ENCODE data around the gene ID3. TPM values are rescaled to one million over a fixed set of nuclear protein-coding genes. Genes with fewer than 3 reads are reported as not detected.

ID3 gene
- total and polyA plus RNA-seq, 8 donors: 79.4 to 1,101 (median 129) TPM

GRCh38 chr1:23527900-23528249 lies 31.4 kb downstream of the ID3 start:
- 34 to 55% (median 37%) methylated on average over 6 of the region's 6 CpGs for WGBS, 5 donors
- H3K9me3 ChIP-seq: no peaks in the 10 kb centered on the region
- TF ChIP-seq EP300 (IDR thresholded peaks at IDR 0.05) (no peak), POLR2A (IDR thresholded peaks at IDR 0.05) (no peak), POLR2AphosphoS5 (IDR thresholded peaks at IDR 0.05) (no peak), CTCF (IDR thresholded peaks at IDR 0.05) (no peak)
- H3K4me1 ChIP-seq: peaks cover 40 to 84% (median 60%) of the 10 kb centered on the region in 4 donors
- peak overlapping the region in 3 of 5 donors; percentile 40 to 78 (median 69) for H3K27ac ChIP-seq
- H3K4me3 ChIP-seq: peak overlapping the region in 3 of 4 donors; percentile 8 to 19 (median 13)
- no peak for DNase-seq
- intact Hi-C loops (cut with DNase I; ENCODE audit: low total_unique reads): no loop called here
- H3K36me3 ChIP-seq: no peaks in the 10 kb centered on the region
- H3K27me3 ChIP-seq: peaks cover 0 to 25% (median 7%) of the 10 kb centered on the region in 3 donors

- TF ChIP-seq POLR2A (IDR thresholded peaks at IDR 0.05): no peak
- no peak for TF ChIP-seq EP300 (IDR thresholded peaks at IDR 0.05)
- TF ChIP-seq POLR2AphosphoS5 (IDR thresholded peaks at IDR 0.05): no peak
- no peak for TF ChIP-seq CTCF (IDR thresholded peaks at IDR 0.05)
- 84 to 91% (median 87%) methylated on average over 7 of the region's 7 CpGs for WGBS, 5 donors
- peaks cover 40 to 81% (median 60%) of the 10 kb centered on the region in 4 donors for H3K4me1 ChIP-seq
- peaks cover 0 to 25% (median 7%) of the 10 kb centered on the region in 3 donors for H3K27me3 ChIP-seq
- no peak overlapping the region for H3K4me3 ChIP-seq
- intact Hi-C loops (cut with DNase I; ENCODE audit: low total_unique reads): no loop called here
- no peaks in the 10 kb centered on the region for H3K36me3 ChIP-seq
- no peaks in the 10 kb centered on the region for H3K9me3 ChIP-seq
- no peak for DNase-seq
- H3K27ac ChIP-seq: peak overlapping the region in 2 of 5 donors; percentile 69 to 78
Measured at GRCh38 chr1:23527366-23527765, 31.9 kb downstream of the ID3 start.

GRCh38 chr1:23526329-23527041 lies 32.8 kb downstream of the ID3 start:
- no peak for DNase-seq

More at GRCh38 chr1:23526329-23527041, 32.8 kb downstream of the ID3 start:
- H3K4me1 ChIP-seq: peaks cover 35 to 72% (median 55%) of the 10 kb centered on the region in 4 donors
- H3K27me3 ChIP-seq: peaks cover 0 to 25% (median 7%) of the 10 kb centered on the region in 3 donors
- WGBS, 5 donors: 86 to 97% (median 95%) methylated on average over 6 to 8 of the region's 8 CpGs
- no peaks in the 10 kb centered on the region for H3K36me3 ChIP-seq
- intact Hi-C loops (cut with DNase I; ENCODE audit: low total_unique reads): no loop called here
- no peak overlapping the region for H3K4me3 ChIP-seq
- H3K9me3 ChIP-seq: no peaks in the 10 kb centered on the region
- peak overlapping the region in 2 of 5 donors; percentile 21 to 78 for H3K27ac ChIP-seq
- TF ChIP-seq EP300 (IDR thresholded peaks at IDR 0.05): no peak
- TF ChIP-seq CTCF (IDR thresholded peaks at IDR 0.05): no peak
- TF ChIP-seq POLR2AphosphoS5 (IDR thresholded peaks at IDR 0.05): no peak
- TF ChIP-seq POLR2A (IDR thresholded peaks at IDR 0.05): no peak

Data from stomach (tissue), 9 donors.